Endodermal cell (in vitro differentiated cells): ENCODE results near the gene HDAC6. TPM values are rescaled to one million over a fixed set of nuclear protein-coding genes. Genes with fewer than 3 reads are reported as not detected.
"Not testable (repeated sequence)": the region's sequence is repeated elsewhere in the genome, so short reads cannot be mapped to it uniquely, and the experiment has no call there.

ENCODE experiments used
- DNase-seq: peaks from one replicate; pipeline ENCODE4 v3.0.0-alpha.2; 2017
- H3K27ac ChIP-seq: 2 replicates; pipeline ENCODE4 v1.5.1; 2013; ENCODE audit warnings: mild to moderate bottlenecking, low read depth, low read length, moderate library complexity
- H3K27me3 ChIP-seq: 2 replicates; pipeline ENCODE4 v1.6.1; 2013; ENCODE audit warnings: mild to moderate bottlenecking, low read length, moderate library complexity; ENCODE audit not compliant: insufficient read depth, control insufficient read depth, poor library complexity, severe bottlenecking
- H3K36me3 ChIP-seq: 2 replicates; pipeline ENCODE4 v1.7.0; 2013; ENCODE audit warnings: mild to moderate bottlenecking, low read length, moderate library complexity; ENCODE audit not compliant: control insufficient read depth, insufficient read depth
- H3K4me1 ChIP-seq: one replicate; pipeline ENCODE4 v1.7.0; 2013; ENCODE audit warnings: low read length; ENCODE audit not compliant: control insufficient read depth, insufficient read depth
- H3K4me3 ChIP-seq: 2 replicates; pipeline ENCODE4 v1.5.1; 2013; ENCODE audit warnings: mild to moderate bottlenecking, low read length, moderate library complexity
- H3K9ac ChIP-seq: 2 replicates; pipeline ENCODE4 v1.6.1; 2013; ENCODE audit warnings: mild to moderate bottlenecking, low read length, moderate library complexity; ENCODE audit not compliant: poor library complexity, severe bottlenecking; ENCODE audit errors: extremely low read depth
- H3K9me3 ChIP-seq: 2 replicates; pipeline ENCODE4 v1.6.1; 2013; ENCODE audit warnings: mild to moderate bottlenecking, low read length, moderate library complexity; ENCODE audit not compliant: control insufficient read depth
- H3K27ac Mint-ChIP-seq: 2 replicates; pipeline ENCODE4 v1.8.0; 2020; ENCODE audit warnings: mixed read lengths
- H3K27me3 Mint-ChIP-seq: 2 replicates; pipeline ENCODE4 v1.8.0; 2021; ENCODE audit warnings: mild to moderate bottlenecking, mixed read lengths; ENCODE audit not compliant: insufficient read depth
- H3K36me3 Mint-ChIP-seq: 2 replicates; pipeline ENCODE4 v1.8.0; 2020; ENCODE audit warnings: low read depth, mixed read lengths
- H3K4me1 Mint-ChIP-seq: 2 replicates; pipeline ENCODE4 v1.8.0; 2020; ENCODE audit warnings: mixed read lengths
- H3K4me3 Mint-ChIP-seq: 2 replicates; pipeline ENCODE4 v1.8.0; 2020; ENCODE audit warnings: mild to moderate bottlenecking, moderate library complexity, mixed read lengths
- H3K9me3 Mint-ChIP-seq: 2 replicates; pipeline ENCODE4 v1.8.0; 2020; ENCODE audit warnings: mild to moderate bottlenecking, mixed read lengths
- WGBS, 2 experiments: methylation state at CpG; one replicate each; pipeline versions ENCODE4 v1.1.5 to v1.1.7; 2013; ENCODE audit warnings: missing lambda C conversion rate in 2 of 2, mixed read lengths in 1 of 2; ENCODE audit not compliant: insufficient coverage in 1 of 2, insufficient read length in 1 of 2; 5-methylcytosine and 5-hydroxymethylcytosine counted together
- total RNA-seq, 2 donors: library from RNA; stranded (reverse); fragmentation: NEBNext Ultra II Directional in 1 of 2; extraction: Animal tissue kit (Norgen Biotek cat#: 25700) in 1 of 2; gene quantifications; 2 replicates in 1 of 2; 3 replicates in 1 of 2; pipeline ENCODE4 v1.2.1, GENCODE V29; 2021
- TF ChIP-seq, protein P1 (sequence below): fragments of 200-600 bp; sonication (generic); conservative IDR thresholded peaks from 2 replicates; pipeline ENCODE4 v1.5.0; 2021; ENCODE audit warnings: antibody characterized with exemption, mild to moderate bottlenecking

Gene HDAC6
- total RNA-seq, 2 donors from 2014 or later: 121 to 135 TPM

DNA sequence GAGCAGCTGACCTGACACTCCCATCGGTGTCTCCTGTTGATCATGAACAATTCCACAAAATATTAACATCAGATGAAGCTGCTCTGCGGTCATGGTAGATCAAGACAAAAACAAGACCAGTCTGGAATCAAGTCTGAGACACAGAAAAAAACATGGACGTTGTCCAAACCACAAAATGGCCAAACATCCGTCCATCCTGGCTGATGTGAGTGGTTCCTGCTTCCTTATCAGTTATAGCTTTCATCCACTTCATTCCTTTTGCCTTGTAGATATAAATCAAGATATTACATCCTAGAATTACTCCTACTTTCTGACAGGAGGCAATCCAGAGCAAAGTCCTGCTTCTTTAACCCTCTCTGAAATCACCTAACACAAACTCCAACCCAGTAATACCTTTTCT is 62.3 kb downstream of the HDAC6 start:
- 87 to 93% methylated on average over 2 to 4 of the region's 4 CpGs for WGBS, 2 experiments
- Histone ChIP-seq H3K36me3 (no peaks in the 10 kb centered on the region), H3K9me3 (no peaks in the 10 kb centered on the region), H3K4me3 (no peak overlapping the region), H3K4me1 (no peaks in the 10 kb centered on the region), H3K9ac (no peak overlapping the region), H3K27me3 (no peaks in the 10 kb centered on the region), H3K27ac (no peak overlapping the region)
- peaks cover 69% of the 10 kb centered on the region for H3K9me3 Mint-ChIP-seq
- no peaks in the 10 kb centered on the region for H3K4me1 Mint-ChIP-seq
- peaks cover 5% of the 10 kb centered on the region for H3K27me3 Mint-ChIP-seq
- DNase-seq: no peak
- TF ChIP-seq, protein P1, sequence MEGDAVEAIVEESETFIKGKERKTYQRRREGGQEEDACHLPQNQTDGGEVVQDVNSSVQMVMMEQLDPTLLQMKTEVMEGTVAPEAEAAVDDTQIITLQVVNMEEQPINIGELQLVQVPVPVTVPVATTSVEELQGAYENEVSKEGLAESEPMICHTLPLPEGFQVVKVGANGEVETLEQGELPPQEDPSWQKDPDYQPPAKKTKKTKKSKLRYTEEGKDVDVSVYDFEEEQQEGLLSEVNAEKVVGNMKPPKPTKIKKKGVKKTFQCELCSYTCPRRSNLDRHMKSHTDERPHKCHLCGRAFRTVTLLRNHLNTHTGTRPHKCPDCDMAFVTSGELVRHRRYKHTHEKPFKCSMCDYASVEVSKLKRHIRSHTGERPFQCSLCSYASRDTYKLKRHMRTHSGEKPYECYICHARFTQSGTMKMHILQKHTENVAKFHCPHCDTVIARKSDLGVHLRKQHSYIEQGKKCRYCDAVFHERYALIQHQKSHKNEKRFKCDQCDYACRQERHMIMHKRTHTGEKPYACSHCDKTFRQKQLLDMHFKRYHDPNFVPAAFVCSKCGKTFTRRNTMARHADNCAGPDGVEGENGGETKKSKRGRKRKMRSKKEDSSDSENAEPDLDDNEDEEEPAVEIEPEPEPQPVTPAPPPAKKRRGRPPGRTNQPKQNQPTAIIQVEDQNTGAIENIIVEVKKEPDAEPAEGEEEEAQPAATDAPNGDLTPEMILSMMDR: no peak
- no peak overlapping the region for H3K4me3 Mint-ChIP-seq
- H3K36me3 Mint-ChIP-seq: peaks cover 2% of the 10 kb centered on the region
- no peak overlapping the region for H3K27ac Mint-ChIP-seq

DNA sequence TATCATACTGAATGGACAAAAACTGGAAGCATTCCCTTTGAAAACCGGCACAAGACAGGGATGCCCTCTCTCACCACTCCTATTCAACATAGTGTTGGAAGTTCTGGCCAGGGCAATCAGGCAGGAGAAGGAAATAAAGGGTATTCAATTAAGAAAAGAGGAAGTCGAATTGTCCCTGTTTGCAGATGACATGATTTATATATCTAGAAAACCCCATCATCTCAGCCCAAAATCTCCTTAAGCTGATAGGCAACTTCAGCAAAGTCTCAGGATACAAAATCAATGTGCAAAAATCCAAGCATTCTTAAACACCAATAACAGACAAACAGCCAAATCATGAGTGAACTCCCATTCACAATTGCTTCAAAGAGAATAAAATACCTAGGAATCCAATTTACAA is 70.2 kb downstream of the HDAC6 start:
- Mint-ChIP-seq H3K9me3 (peaks cover 38% of the 10 kb centered on the region), H3K27me3 (peaks cover 17% of the 10 kb centered on the region)
- not testable (repeated sequence) for H3K27ac ChIP-seq, H3K4me1 ChIP-seq, H3K36me3 ChIP-seq, H3K4me3 Mint-ChIP-seq, H3K4me3 ChIP-seq, H3K27me3 ChIP-seq, H3K27ac Mint-ChIP-seq, H3K9ac ChIP-seq, H3K9me3 ChIP-seq, DNase-seq, H3K36me3 Mint-ChIP-seq, H3K4me1 Mint-ChIP-seq
- no CpG with 5 or more reads among the region's 2 CpGs for WGBS, 2 experiments

Other genes starting within 250 kb of the HDAC6 start
- gene RBM3, start 227.6 kb upstream of the HDAC6 start, total RNA-seq: 100 to 1,000 TPM; 183 to 189 TPM
- gene WDR13, start 204.6 kb upstream of the HDAC6 start, total RNA-seq: 10 to 100 TPM; 51.3 to 51.9 TPM
- gene WAS, start 118.3 kb upstream of the HDAC6 start, total RNA-seq: under 1 TPM; 0.51 to 0.84 TPM
- 10 to 100 TPM in 1 of 2 donors, 1 to 10 TPM in 1; 7.8 to 10.6 TPM for gene SUV39H1, start 105.3 kb upstream of the HDAC6 start, total RNA-seq
- gene GLOD5, start 40.3 kb upstream of the HDAC6 start, total RNA-seq: not detected
- gene GATA1, start 15.5 kb upstream of the HDAC6 start, total RNA-seq: not detected
- not detected for gene ERAS, start 24.4 kb downstream of the HDAC6 start, total RNA-seq
- gene PCSK1N, start 33.5 kb downstream of the HDAC6 start, total RNA-seq: 1 to 10 TPM; 2.9 to 4.0 TPM
- gene TIMM17B, start 95.7 kb downstream of the HDAC6 start, total RNA-seq: 10 to 100 TPM; 78.6 to 83.3 TPM
- gene PQBP1, start 95.9 kb downstream of the HDAC6 start, total RNA-seq: 10 to 100 TPM; 46.6 to 69.0 TPM
- gene SLC35A2, start 109.6 kb downstream of the HDAC6 start, total RNA-seq: 10 to 100 TPM; 22.8 to 24.7 TPM
- 10 to 100 TPM; 26.2 to 94.0 TPM for gene PIM2, start 117.0 kb downstream of the HDAC6 start, total RNA-seq
- 10 to 100 TPM; 50.3 to 56.5 TPM for gene OTUD5, start 155.5 kb downstream of the HDAC6 start, total RNA-seq
- gene KCND1, start 169.8 kb downstream of the HDAC6 start, total RNA-seq: 1 to 10 TPM; 3.6 to 7.0 TPM
- 10 to 100 TPM; 55.9 to 63.1 TPM for gene GRIPAP1, start 200.2 kb downstream of the HDAC6 start, total RNA-seq
- gene TFE3, start 241.3 kb downstream of the HDAC6 start, total RNA-seq: 10 to 100 TPM; 33.2 to 34.4 TPM